K562 (cell line): Measurements from ENCODE around the gene BAG5. TPM values are rescaled to one million over a fixed set of nuclear protein-coding genes. Genes with fewer than 3 reads are reported as not detected.

Source experiments
- ATAC-seq: fragments of 200-7000 bp; cut with Tn5 transposase; 3 replicates; pipeline ENCODE4 v1.9.1; 2020; ENCODE audit warnings: moderate library complexity
- BruUV-seq: library from RNA; stranded (reverse); fragments of 400-500 nt; replicated peaks from 2 replicates; lab custom pipeline; 2021; lab: Mats Ljungman, UMichigan
- CTCF ChIA-PET: fragments of 300-600 bp; formaldehyde crosslinking; extraction: SDS; loops from one replicate; lab custom pipeline; 2021; ENCODE audit warnings: low intra/inter-chr PET ratio; lab: Yijun Ruan, JAX
- POLR2A ChIA-PET: fragments of 300-600, 350-650 bp; sonication (Branson Sonifier 250); formaldehyde crosslinking; extraction: SDS; loops from one replicate; lab custom pipeline; 2021; ENCODE audit warnings: antibody characterized with exemption, inconsistent platforms; lab: Yijun Ruan, JAX
- DNase-seq, 4 experiments: peaks; one replicate each; pipeline versions ENCODE4 v3.0.0 to v3.0.0-alpha.2; 2011 to 2018; ENCODE audit warnings: low spot score in 3 of 4, mixed read lengths in 3 of 4; ENCODE audit errors: extremely low read depth in 1 of 4
- FAIRE-seq: peaks from 2 replicates; lab custom pipeline; 2011; peaks lifted over from hg19 to GRCh38; lab: Jason Lieb, UNC
- H2AFZ ChIP-seq: 2 replicates; pipeline ENCODE4 v1.6.0; 2011; ENCODE audit warnings: low read depth, low read length, control low read depth, inconsistent platforms
- H3K27ac ChIP-seq: fragments of 200-600 bp; 3 replicates; pipeline ENCODE4 v1.8.0; 2011; ENCODE audit warnings: low read depth, mild to moderate bottlenecking, control low read depth, inconsistent platforms, low read length, moderate library complexity, mixed read lengths; ENCODE audit errors: extremely low read depth
- H3K27me3 ChIP-seq, 2 experiments: fragments of 300-600 bp in 1 of 2; 2 replicates in 1 of 2; 3 replicates in 1 of 2; pipeline versions ENCODE4 v1.6.0 to v1.8.0; 2011; ENCODE audit warnings: inconsistent platforms in 2 of 2, low read length in 2 of 2, mild to moderate bottlenecking in 1 of 2, mixed read lengths in 1 of 2, moderate library complexity in 1 of 2; ENCODE audit not compliant: control insufficient read depth in 2 of 2, insufficient read depth in 2 of 2
- H3K36me3 ChIP-seq: fragments of 300-600 bp; 3 replicates; pipeline ENCODE4 v1.8.0; 2011; ENCODE audit warnings: mild to moderate bottlenecking, low read length, inconsistent platforms; ENCODE audit not compliant: control insufficient read depth, insufficient read depth
- H3K4me1 ChIP-seq, 2 experiments: fragments of 200-600 bp in 1 of 2; replicated peaks in 1 of 2; 2 replicates in 1 of 2; 3 replicates in 1 of 2; pipeline versions ENCODE4 v1.5.1 to v1.8.0; 2011; ENCODE audit warnings: inconsistent platforms in 2 of 2, low read length in 2 of 2, mild to moderate bottlenecking in 1 of 2, mixed read lengths in 1 of 2, moderate library complexity in 1 of 2; ENCODE audit not compliant: control insufficient read depth in 2 of 2, insufficient read depth in 2 of 2
- H3K4me2 ChIP-seq: 2 replicates; pipeline ENCODE4 v1.6.1; 2011; ENCODE audit warnings: low read length, control low read depth, inconsistent platforms, mixed read lengths; ENCODE audit not compliant: insufficient read depth
- H3K4me3 ChIP-seq: fragments of 200-600 bp; sonication (generic), shearing (Covaris generic); 2 replicates; pipeline ENCODE4 v1.5.1; 2016; ENCODE audit warnings: control low read depth, inconsistent platforms
- H3K79me2 ChIP-seq: fragments of 200-600 bp; 3 replicates; pipeline ENCODE4 v1.8.0; 2011; ENCODE audit warnings: low read length, inconsistent platforms; ENCODE audit not compliant: control insufficient read depth, insufficient read depth
- H3K9ac ChIP-seq, 2 experiments: 2 replicates each; pipeline versions ENCODE4 v1.6.0 to v1.6.1; 2011; ENCODE audit warnings: low read depth in 2 of 2, low read length in 2 of 2, control low read depth in 1 of 2, inconsistent platforms in 1 of 2, mild to moderate bottlenecking in 1 of 2, mixed read lengths in 1 of 2; ENCODE audit not compliant: insufficient read depth in 1 of 2
- H3K9me1 ChIP-seq: one replicate; pipeline ENCODE4 v1.6.0; 2011; ENCODE audit warnings: inconsistent platforms, mild to moderate bottlenecking, low read length, moderate library complexity; ENCODE audit not compliant: control insufficient read depth, insufficient read depth
- H3K9me3 ChIP-seq: replicated peaks from 2 replicates; pipeline ENCODE4 v1.5.1; 2011; ENCODE audit warnings: low read depth, low read length, inconsistent platforms; ENCODE audit not compliant: control insufficient read depth, insufficient read depth
- H4K20me1 ChIP-seq: replicated peaks from 2 replicates; pipeline ENCODE4 v1.6.1; 2011; ENCODE audit warnings: low read length, inconsistent platforms, mixed read lengths; ENCODE audit not compliant: control insufficient read depth, insufficient read depth
- BCOR ChIP-seq: fragments of 450-650 bp; IDR thresholded peaks from 2 replicates; pipeline ENCODE4 v1.6.1; 2016
- GATAD2A ChIP-seq: fragments of 450-650 bp; IDR thresholded peaks from 2 replicates; pipeline ENCODE4 v1.6.1; 2017
- LEF1 ChIP-seq: fragments of 450-650 bp; IDR thresholded peaks from 2 replicates; pipeline ENCODE4 v1.6.1; 2016; ENCODE audit warnings: mild to moderate bottlenecking
- MCM7 ChIP-seq, 2 experiments: fragments of 450-650 bp; IDR thresholded peaks; 2 replicates each; pipeline ENCODE4 v1.6.1; 2016 to 2018
- MEIS2 ChIP-seq: fragments of 450-650 bp; IDR thresholded peaks from 2 replicates; pipeline ENCODE4 v1.6.1; 2014; ENCODE audit warnings: mild to moderate bottlenecking; ENCODE audit not compliant: partially characterized antibody
- NELFE ChIP-seq: IDR thresholded peaks from 2 replicates; pipeline ENCODE4 v1.6.1; 2011; ENCODE audit warnings: mild to moderate bottlenecking; ENCODE audit not compliant: insufficient read depth, insufficient read length
- NFXL1 ChIP-seq: fragments of 450-650 bp; formaldehyde crosslinking; IDR thresholded peaks from 2 replicates; pipeline ENCODE4 v1.4.0; 2021; ENCODE audit warnings: mild to moderate bottlenecking
- NONO ChIP-seq, 2 experiments: fragments of 200-400 bp in 1 of 2; fragments of 450-650 bp in 1 of 2; formaldehyde crosslinking in 1 of 2; IDR thresholded peaks; 2 replicates each; pipeline ENCODE4 v1.6.1; 2017; ENCODE audit warnings: low read depth in 2 of 2, mild to moderate bottlenecking in 2 of 2, moderate library complexity in 2 of 2, low read length in 1 of 2
- POLR2H ChIP-seq: IDR thresholded peaks from 2 replicates; pipeline ENCODE4 v1.6.1; 2016; ENCODE audit warnings: missing genetic modification characterization, low read depth, mild to moderate bottlenecking, control low read depth, missing compliant biosample characterization, moderate library complexity
- RBM15 ChIP-seq: fragments of 200-400 bp; formaldehyde crosslinking; IDR thresholded peaks from 2 replicates; pipeline ENCODE4 v1.6.1; 2018; ENCODE audit warnings: mild to moderate bottlenecking, low read length, moderate library complexity; ENCODE audit not compliant: insufficient read depth
- RUNX1 ChIP-seq: sonication (generic); IDR thresholded peaks from 2 replicates; pipeline ENCODE4 v1.6.1; 2016; ENCODE audit warnings: antibody characterized with exemption, low read depth
- TBL1XR1 ChIP-seq, 2 experiments: IDR thresholded peaks; 2 replicates each; pipeline ENCODE4 v1.6.1; 2012; ENCODE audit warnings: improper control_type of control experiment in 2 of 2, low read length in 2 of 2, mild to moderate bottlenecking in 1 of 2
- ZFP36 ChIP-seq: fragments of 150-350 bp; IDR thresholded peaks from 2 replicates; pipeline ENCODE4 v1.6.1; 2018; ENCODE audit warnings: low read length, low read depth; ENCODE audit not compliant: partially characterized antibody
- ZNF133 ChIP-seq: fragments of 250-450 bp; sonication (Bioruptor Pico); IDR thresholded peaks from 2 replicates; pipeline ENCODE4 v1.4.0; 2020; ENCODE audit warnings: mild to moderate bottlenecking
- ZNF384 ChIP-seq: IDR thresholded peaks from 2 replicates; pipeline ENCODE4 v1.6.1; 2012; ENCODE audit warnings: low read depth, low read length, improper control_type of control experiment
- WGBS: fragments of 100-300 bp; shearing (Covaris generic); methylation state at CpG from one replicate; pipeline ENCODE4 v1.1.6; 2016; ENCODE audit warnings: low coverage, mixed read lengths; ENCODE audit not compliant: insufficient coverage; ENCODE audit errors: missing lambda C conversion rate; 5-methylcytosine and 5-hydroxymethylcytosine counted together
- in situ Hi-C: fragments of 300-500 bp; cut with MboI; formaldehyde crosslinking; loops from 4 replicates; pipeline ENCODE4 v1.15.0; 2018; ENCODE audit warnings: inconsistent platforms, mixed read lengths
- intact Hi-C: fragments of 100-400 bp; cut with micrococcal nuclease; formaldehyde crosslinking; loops from 2 replicates; pipeline ENCODE4 v1.14.2; 2022
- polyA plus RNA-seq, 8 experiments: library from polyadenylated mRNA; depleted of rRNA in 4 of 8; stranded (reverse) in 5 of 8; unstranded in 3 of 8; fragments of >200 nt; fragmentation: Nextera tagmentation in 2 of 8; fragmentation: Illumina TruSeq in 1 of 8; extraction: Ambion mirVana in 2 of 8; extraction: Trizol in 1 of 8; gene quantifications; 2 replicates each; pipeline versions ENCODE4 v1.2.1 to v1.2.3, GENCODE V29; 2011 to 2014; ENCODE audit warnings: inconsistent platforms in 1 of 8, missing spikeins in 1 of 8
- total RNA-seq, 7 experiments: library from RNA; depleted of rRNA in 6 of 7; stranded (reverse); fragments of >200 nt in 6 of 7; fragmentation: Illumina TruSeq in 2 of 7; extraction: Trizol in 2 of 7; gene quantifications; 2 replicates each; pipeline versions ENCODE4 v1.2.1 to v1.2.3, GENCODE V29; 2011 to 2021; ENCODE audit warnings: low replicate concordance in 1 of 7
- TF ChIP-seq, protein P1 (sequence below): fragments of 250-450 bp; sonication (Bioruptor Pico); IDR thresholded peaks from 2 replicates; pipeline ENCODE4 v1.9.0; 2021; ENCODE audit warnings: mild to moderate bottlenecking

The BAG5 gene
- total and polyA plus RNA-seq, 9 of the 15 experiments (the other 6 are each of a cell fraction or from before 2014, with no cell fraction given): 7.9 to 21.4 (median 13.2) TPM

- no TSS peak for BruUV-seq
- no peak overlapping the region for H3K27ac ChIP-seq
- in situ Hi-C loops: loop anchor here (10.0 kb wide), 1 partner anchor 450 kb away; the partner anchor contains the start of gene LBHD2
- H3K27me3 ChIP-seq: no peaks in the 10 kb centered on the region
- no peak for TF ChIP-seq POLR2H (tag)
- TF ChIP-seq MEIS2: no peak
- TF ChIP-seq RBM15: no peak
- no peak for TF ChIP-seq GATAD2A
- no peak for TF ChIP-seq TBL1XR1 (IDR thresholded peaks at IDR 0.05; ENCODE audit: low read length in 2 of 2)
- TF ChIP-seq BCOR: no peak
- TF ChIP-seq MCM7 (IDR thresholded peaks at IDR 0.05): no peak
- TF ChIP-seq, protein P1, sequence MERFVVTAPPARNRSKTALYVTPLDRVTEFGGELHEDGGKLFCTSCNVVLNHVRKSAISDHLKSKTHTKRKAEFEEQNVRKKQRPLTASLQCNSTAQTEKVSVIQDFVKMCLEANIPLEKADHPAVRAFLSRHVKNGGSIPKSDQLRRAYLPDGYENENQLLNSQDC (CRISPR knock-in tag): no peak
- no peak for TF ChIP-seq NFXL1
- TF ChIP-seq RUNX1: no peak
- no peak for TF ChIP-seq LEF1
- no peak for TF ChIP-seq NONO (IDR thresholded peaks at IDR 0.05; ENCODE audit: low read depth in 2 of 2, low read length in 1 of 2)
- no peak for TF ChIP-seq ZFP36
- TF ChIP-seq NELFE: no peak
- TF ChIP-seq ZNF384: no peak
- no peak for TF ChIP-seq ZNF133 (CRISPR knock-in tag)
- TF ChIP-seq, all 486 proteins: peak for 0
- H3K9me3 ChIP-seq: no peaks in the 10 kb centered on the region
- peaks cover 18% of the 10 kb centered on the region for H3K79me2 ChIP-seq
- H3K4me1 ChIP-seq: peaks cover 5 to 86% of the 10 kb centered on the region in 2 experiments; a peak in 4 of 5 replicates
- no peak overlapping the region for H3K9ac ChIP-seq
- H3K4me3 ChIP-seq: no peak overlapping the region
- H3K9me1 ChIP-seq: peaks cover 6% of the 10 kb centered on the region
- peaks cover 51% of the 10 kb centered on the region; the same call in 2 of the 3 replicates for H3K36me3 ChIP-seq
- ATAC-seq: no peak
- DNase-seq: no peak
- intact Hi-C loops: no loop called here
- no peak for FAIRE-seq
- H3K4me2 ChIP-seq: no peak overlapping the region
- H2AFZ ChIP-seq: no peak overlapping the region
- 87% methylated on average over 7 of the region's 22 CpGs for WGBS
- ChIA-PET CTCF (no interaction called here), POLR2A (interaction anchor here (1.9 kb wide), 1 partner anchor 12 kb away, joined by 4 read pairs; the partner anchor contains the start of gene CKB)
- H4K20me1 ChIP-seq: no peaks in the 10 kb centered on the region; the same call in 1 of the 2 replicates
These were observed 27.8 kb downstream of the BAG5 start for GRCh38 chr14:103534576-103535061.
